K562 (cell line): ENCODE results near the gene FOXF2. TPM values are rescaled to one million over a fixed set of nuclear protein-coding genes. Genes with fewer than 3 reads are reported as not detected.

Source experiments
- ATAC-seq: fragments of 200-7000 bp; cut with Tn5 transposase; 3 replicates; pipeline ENCODE4 v1.9.1; 2020; ENCODE audit warnings: moderate library complexity
- BruUV-seq: library from RNA; stranded (reverse); fragments of 400-500 nt; replicated peaks from 2 replicates; lab custom pipeline; 2021; lab: Mats Ljungman, UMichigan
- CTCF ChIA-PET: fragments of 300-600 bp; formaldehyde crosslinking; extraction: SDS; loops from one replicate; lab custom pipeline; 2021; ENCODE audit warnings: low intra/inter-chr PET ratio; lab: Yijun Ruan, JAX
- POLR2A ChIA-PET: fragments of 300-600, 350-650 bp; sonication (Branson Sonifier 250); formaldehyde crosslinking; extraction: SDS; loops from one replicate; lab custom pipeline; 2021; ENCODE audit warnings: antibody characterized with exemption, inconsistent platforms; lab: Yijun Ruan, JAX
- DNase-seq, 4 experiments: peaks; one replicate each; pipeline versions ENCODE4 v3.0.0 to v3.0.0-alpha.2; 2011 to 2018; ENCODE audit warnings: low spot score in 3 of 4, mixed read lengths in 3 of 4; ENCODE audit errors: extremely low read depth in 1 of 4
- FAIRE-seq: peaks from 2 replicates; lab custom pipeline; 2011; peaks lifted over from hg19 to GRCh38; lab: Jason Lieb, UNC
- H2AFZ ChIP-seq: 2 replicates; pipeline ENCODE4 v1.6.0; 2011; ENCODE audit warnings: low read depth, low read length, control low read depth, inconsistent platforms
- H3K27ac ChIP-seq: fragments of 200-600 bp; 3 replicates; pipeline ENCODE4 v1.8.0; 2011; ENCODE audit warnings: low read depth, mild to moderate bottlenecking, control low read depth, inconsistent platforms, low read length, moderate library complexity, mixed read lengths; ENCODE audit errors: extremely low read depth
- H3K27me3 ChIP-seq, 2 experiments: fragments of 300-600 bp in 1 of 2; 2 replicates in 1 of 2; 3 replicates in 1 of 2; pipeline versions ENCODE4 v1.6.0 to v1.8.0; 2011; ENCODE audit warnings: inconsistent platforms in 2 of 2, low read length in 2 of 2, mild to moderate bottlenecking in 1 of 2, mixed read lengths in 1 of 2, moderate library complexity in 1 of 2; ENCODE audit not compliant: control insufficient read depth in 2 of 2, insufficient read depth in 2 of 2
- H3K36me3 ChIP-seq: fragments of 300-600 bp; 3 replicates; pipeline ENCODE4 v1.8.0; 2011; ENCODE audit warnings: mild to moderate bottlenecking, low read length, inconsistent platforms; ENCODE audit not compliant: control insufficient read depth, insufficient read depth
- H3K4me1 ChIP-seq, 2 experiments: fragments of 200-600 bp in 1 of 2; replicated peaks in 1 of 2; 2 replicates in 1 of 2; 3 replicates in 1 of 2; pipeline versions ENCODE4 v1.5.1 to v1.8.0; 2011; ENCODE audit warnings: inconsistent platforms in 2 of 2, low read length in 2 of 2, mild to moderate bottlenecking in 1 of 2, mixed read lengths in 1 of 2, moderate library complexity in 1 of 2; ENCODE audit not compliant: control insufficient read depth in 2 of 2, insufficient read depth in 2 of 2
- H3K4me2 ChIP-seq: 2 replicates; pipeline ENCODE4 v1.6.1; 2011; ENCODE audit warnings: low read length, control low read depth, inconsistent platforms, mixed read lengths; ENCODE audit not compliant: insufficient read depth
- H3K4me3 ChIP-seq: fragments of 200-600 bp; sonication (generic), shearing (Covaris generic); 2 replicates; pipeline ENCODE4 v1.5.1; 2016; ENCODE audit warnings: control low read depth, inconsistent platforms
- H3K79me2 ChIP-seq: fragments of 200-600 bp; 3 replicates; pipeline ENCODE4 v1.8.0; 2011; ENCODE audit warnings: low read length, inconsistent platforms; ENCODE audit not compliant: control insufficient read depth, insufficient read depth
- H3K9ac ChIP-seq, 2 experiments: 2 replicates each; pipeline versions ENCODE4 v1.6.0 to v1.6.1; 2011; ENCODE audit warnings: low read depth in 2 of 2, low read length in 2 of 2, control low read depth in 1 of 2, inconsistent platforms in 1 of 2, mild to moderate bottlenecking in 1 of 2, mixed read lengths in 1 of 2; ENCODE audit not compliant: insufficient read depth in 1 of 2
- H3K9me1 ChIP-seq: one replicate; pipeline ENCODE4 v1.6.0; 2011; ENCODE audit warnings: inconsistent platforms, mild to moderate bottlenecking, low read length, moderate library complexity; ENCODE audit not compliant: control insufficient read depth, insufficient read depth
- H3K9me3 ChIP-seq: replicated peaks from 2 replicates; pipeline ENCODE4 v1.5.1; 2011; ENCODE audit warnings: low read depth, low read length, inconsistent platforms; ENCODE audit not compliant: control insufficient read depth, insufficient read depth
- H4K20me1 ChIP-seq: replicated peaks from 2 replicates; pipeline ENCODE4 v1.6.1; 2011; ENCODE audit warnings: low read length, inconsistent platforms, mixed read lengths; ENCODE audit not compliant: control insufficient read depth, insufficient read depth
- KAT8 ChIP-seq: fragments of 450-650 bp; IDR thresholded peaks from 2 replicates; pipeline ENCODE4 v1.6.1; 2016; ENCODE audit warnings: low read depth, mild to moderate bottlenecking
- L3MBTL2 ChIP-seq: fragments of 450-650 bp; IDR thresholded peaks from 2 replicates; pipeline ENCODE4 v1.6.1; 2016; ENCODE audit warnings: mild to moderate bottlenecking, moderate library complexity
- NFE2L1 ChIP-seq: fragments of 450-650 bp; IDR thresholded peaks from 2 replicates; pipeline ENCODE4 v1.6.1; 2016; ENCODE audit warnings: missing genetic modification characterization, low read depth, mild to moderate bottlenecking, missing compliant biosample characterization, moderate library complexity, borderline replicate concordance
- NFYB ChIP-seq: IDR thresholded peaks from 2 replicates; pipeline ENCODE4 v1.6.1; 2011; ENCODE audit warnings: mild to moderate bottlenecking, moderate library complexity; ENCODE audit not compliant: insufficient read length; ENCODE audit errors: extremely low read depth
- SETDB1 ChIP-seq: IDR thresholded peaks from one replicate; pipeline ENCODE4 v1.6.1; 2012; ENCODE audit warnings: low read length, control low read depth, inconsistent platforms
- SNRNP70 ChIP-seq: fragments of 200-400 bp; formaldehyde crosslinking; optimal IDR thresholded peaks from 2 replicates; pipeline ENCODE3; 2017; ENCODE audit warnings: low read depth, low read length
- WGBS: fragments of 100-300 bp; shearing (Covaris generic); methylation state at CpG from one replicate; pipeline ENCODE4 v1.1.6; 2016; ENCODE audit warnings: low coverage, mixed read lengths; ENCODE audit not compliant: insufficient coverage; ENCODE audit errors: missing lambda C conversion rate; 5-methylcytosine and 5-hydroxymethylcytosine counted together
- in situ Hi-C: fragments of 300-500 bp; cut with MboI; formaldehyde crosslinking; loops from 4 replicates; pipeline ENCODE4 v1.15.0; 2018; ENCODE audit warnings: inconsistent platforms, mixed read lengths
- intact Hi-C: fragments of 100-400 bp; cut with micrococcal nuclease; formaldehyde crosslinking; loops from 2 replicates; pipeline ENCODE4 v1.14.2; 2022
- polyA plus RNA-seq, 8 experiments: library from polyadenylated mRNA; depleted of rRNA in 4 of 8; stranded (reverse) in 5 of 8; unstranded in 3 of 8; fragments of >200 nt; fragmentation: Nextera tagmentation in 2 of 8; fragmentation: Illumina TruSeq in 1 of 8; extraction: Ambion mirVana in 2 of 8; extraction: Trizol in 1 of 8; gene quantifications; 2 replicates each; pipeline versions ENCODE4 v1.2.1 to v1.2.3, GENCODE V29; 2011 to 2014; ENCODE audit warnings: inconsistent platforms in 1 of 8, missing spikeins in 1 of 8
- total RNA-seq, 7 experiments: library from RNA; depleted of rRNA in 6 of 7; stranded (reverse); fragments of >200 nt in 6 of 7; fragmentation: Illumina TruSeq in 2 of 7; extraction: Trizol in 2 of 7; gene quantifications; 2 replicates each; pipeline versions ENCODE4 v1.2.1 to v1.2.3, GENCODE V29; 2011 to 2021; ENCODE audit warnings: low replicate concordance in 1 of 7

FOXF2 gene
- total and polyA plus RNA-seq, 9 of the 15 experiments (the other 6 are each of a cell fraction or from before 2014, with no cell fraction given): not detected

- Histone ChIP-seq H3K4me1 (no peaks in the 10 kb centered on the region), H3K9ac (no peak overlapping the region)
- intact Hi-C loops: loop anchor here (5.0 kb wide), 1 partner anchor 845 kb away; no protein-coding TSS in a partner anchor
- FAIRE-seq: no peak
- no TSS peak for BruUV-seq
- POLR2A ChIA-PET: interaction anchor here (0.7 kb wide), 1 partner anchor 309 kb away, joined by 3 read pairs; no protein-coding TSS in a partner anchor
- no peak for TF ChIP-seq SETDB1
- no peak for TF ChIP-seq NFYB
- TF ChIP-seq NFE2L1 (tag): no peak
- TF ChIP-seq, all 486 proteins: peak for 0
- H3K9me3 ChIP-seq: no peaks in the 10 kb centered on the region
- no peak overlapping the region for H3K4me2 ChIP-seq
- H3K27ac ChIP-seq: no peak overlapping the region
- no peak overlapping the region for H3K4me3 ChIP-seq
- WGBS: under 1% methylated on average over 20 of the region's 21 CpGs
- H3K27me3 ChIP-seq: peaks cover 2 to 14% of the 10 kb centered on the region in 2 experiments; a peak in 2 of 5 replicates
- DNase-seq (no peak), ATAC-seq (no peak)
- CTCF ChIA-PET: interaction anchor here (1.9 to 2.9 kb wide), 2 partner anchors 641 to 844 kb away, joined by 13 to 14 read pairs; no protein-coding TSS in a partner anchor
- no peak overlapping the region for H2AFZ ChIP-seq
- H3K9me1 ChIP-seq: no peaks in the 10 kb centered on the region
- H3K36me3 ChIP-seq: no peaks in the 10 kb centered on the region
- H4K20me1 ChIP-seq: no peaks in the 10 kb centered on the region
- in situ Hi-C loops: no loop called here
- H3K79me2 ChIP-seq: no peaks in the 10 kb centered on the region
These were observed 48.4 kb downstream of the FOXF2 start for GRCh38 chr6:1437553-1438406.

GRCh38 chr6:1438471-1438881 is 49.1 kb downstream of the FOXF2 start:
- WGBS: 2% methylated on average over 12 of the region's 12 CpGs
- Histone ChIP-seq H3K4me1 (no peaks in the 10 kb centered on the region), H4K20me1 (no peaks in the 10 kb centered on the region), H3K4me3 (no peak overlapping the region), H3K9me1 (no peaks in the 10 kb centered on the region), H3K36me3 (no peaks in the 10 kb centered on the region), H3K4me2 (no peak overlapping the region), H2AFZ (no peak overlapping the region), H3K9ac (no peak overlapping the region), H3K9me3 (no peaks in the 10 kb centered on the region), H3K27me3 (peaks cover 2 to 14% of the 10 kb centered on the region in 2 experiments; a peak in 2 of 5 replicates), H3K79me2 (no peaks in the 10 kb centered on the region), H3K27ac (no peak overlapping the region)
- ATAC-seq (no peak; the same call in 2 of the 3 replicates), DNase-seq (no peak), FAIRE-seq (no peak)
- BruUV-seq: no TSS peak
- intact Hi-C loops (loop anchor here (5.0 kb wide), 1 partner anchor 846 kb away; no protein-coding TSS in a partner anchor), in situ Hi-C loops (no loop called here)
- POLR2A ChIA-PET: interaction anchor here (0.7 to 0.8 kb wide), 2 partner anchors 10 to 309 kb away, joined by 3 to 5 read pairs; no protein-coding TSS in a partner anchor
- CTCF ChIA-PET: no interaction called here
- no peak for TF ChIP-seq KAT8
- no peak for TF ChIP-seq SNRNP70
- TF ChIP-seq L3MBTL2: no peak
